ENCODE data around the gene TMEM88. TPM values are rescaled to one million over a fixed set of nuclear protein-coding genes. Genes with fewer than 3 reads are reported as not detected.

The TMEM88 gene
- total and polyA plus RNA-seq, 2 of the 13 experiments (the other 11 are each of a cell fraction or from before 2014, with no cell fraction given): 0.31 to 0.66 TPM

DNA sequence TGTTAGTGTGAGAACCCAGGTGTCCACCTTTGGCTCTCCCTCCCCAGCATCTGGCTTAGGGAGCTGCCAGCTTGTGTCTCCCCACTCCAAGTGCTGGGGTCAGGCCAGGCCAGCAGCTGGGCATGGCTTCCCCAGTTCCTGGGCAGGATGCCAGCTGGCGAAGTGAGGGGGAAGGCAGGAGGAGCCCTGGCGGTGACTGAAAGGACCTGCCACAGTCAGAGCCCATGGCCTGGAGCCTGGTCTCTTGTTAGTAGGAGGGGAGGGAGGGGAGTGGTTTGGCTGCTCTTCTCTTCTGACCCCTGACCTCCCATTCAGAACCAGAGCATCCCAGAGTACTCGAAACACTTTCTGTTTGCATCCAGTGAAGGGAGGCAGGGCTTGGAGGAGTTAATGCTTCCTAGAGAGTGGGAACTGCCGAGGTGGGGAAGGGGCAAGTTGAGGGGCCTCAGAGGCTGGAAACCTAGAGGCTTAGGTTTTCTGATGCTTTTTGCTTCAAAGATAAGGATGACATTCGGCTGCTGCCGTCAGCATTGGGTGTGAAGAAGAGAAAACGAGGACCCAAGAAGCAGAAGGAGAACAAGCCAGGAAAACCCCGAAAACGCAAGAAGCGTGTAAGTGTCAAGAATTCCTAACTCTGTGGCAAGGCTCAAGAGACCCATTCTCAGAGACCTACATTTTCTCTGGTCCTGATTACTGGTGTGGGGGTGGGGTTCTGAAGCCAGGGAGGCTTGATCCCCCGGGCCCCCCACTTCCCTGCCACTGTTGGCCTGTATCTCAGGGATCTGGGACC, 34.5 kb downstream of the TMEM88 start (continued):
- TF ChIP-seq CTCF (CRISPR knock-in tag; IDR thresholded peaks at IDR 0.05) (peak; percentile 44; the same call in 1 of the 2 replicates), ZNF484 (CRISPR knock-in tag; IDR thresholded peaks at IDR 0.05; ENCODE audit: borderline replicate concordance, low read depth) (no peak), ZBTB7B (CRISPR knock-in tag; IDR thresholded peaks at IDR 0.05) (no peak), ZNF136 (CRISPR knock-in tag; IDR thresholded peaks at IDR 0.05; ENCODE audit: low read depth) (no peak), KMT2B (CRISPR knock-in tag; IDR thresholded peaks at IDR 0.05) (no peak), ZNF564 (CRISPR knock-in tag; IDR thresholded peaks at IDR 0.05) (no peak), RXRB (CRISPR knock-in tag; IDR thresholded peaks at IDR 0.05; ENCODE audit: borderline replicate concordance) (peak; percentile 74), PATZ1 (CRISPR knock-in tag; IDR thresholded peaks at IDR 0.05) (peak; percentile 40; the same call in 1 of the 2 replicates), ZNF446 (CRISPR knock-in tag; IDR thresholded peaks at IDR 0.05) (no peak), CREB3 (CRISPR knock-in tag; IDR thresholded peaks at IDR 0.05) (no peak), ZSCAN21 (CRISPR knock-in tag; IDR thresholded peaks at IDR 0.05; ENCODE audit: borderline replicate concordance) (0 out of 2 replicates have a peak, but pooled peaks have one; percentile 38), ZSCAN30 (CRISPR knock-in tag; IDR thresholded peaks at IDR 0.05) (no peak), ZNF629 (CRISPR knock-in tag; conservative IDR thresholded peaks at IDR 0.05) (no peak), CREB1 (IDR thresholded peaks at IDR 0.05) (no peak), CREB1 (CRISPR knock-in tag; IDR thresholded peaks at IDR 0.05) (no peak)
- TF ChIP-seq, protein P1, sequence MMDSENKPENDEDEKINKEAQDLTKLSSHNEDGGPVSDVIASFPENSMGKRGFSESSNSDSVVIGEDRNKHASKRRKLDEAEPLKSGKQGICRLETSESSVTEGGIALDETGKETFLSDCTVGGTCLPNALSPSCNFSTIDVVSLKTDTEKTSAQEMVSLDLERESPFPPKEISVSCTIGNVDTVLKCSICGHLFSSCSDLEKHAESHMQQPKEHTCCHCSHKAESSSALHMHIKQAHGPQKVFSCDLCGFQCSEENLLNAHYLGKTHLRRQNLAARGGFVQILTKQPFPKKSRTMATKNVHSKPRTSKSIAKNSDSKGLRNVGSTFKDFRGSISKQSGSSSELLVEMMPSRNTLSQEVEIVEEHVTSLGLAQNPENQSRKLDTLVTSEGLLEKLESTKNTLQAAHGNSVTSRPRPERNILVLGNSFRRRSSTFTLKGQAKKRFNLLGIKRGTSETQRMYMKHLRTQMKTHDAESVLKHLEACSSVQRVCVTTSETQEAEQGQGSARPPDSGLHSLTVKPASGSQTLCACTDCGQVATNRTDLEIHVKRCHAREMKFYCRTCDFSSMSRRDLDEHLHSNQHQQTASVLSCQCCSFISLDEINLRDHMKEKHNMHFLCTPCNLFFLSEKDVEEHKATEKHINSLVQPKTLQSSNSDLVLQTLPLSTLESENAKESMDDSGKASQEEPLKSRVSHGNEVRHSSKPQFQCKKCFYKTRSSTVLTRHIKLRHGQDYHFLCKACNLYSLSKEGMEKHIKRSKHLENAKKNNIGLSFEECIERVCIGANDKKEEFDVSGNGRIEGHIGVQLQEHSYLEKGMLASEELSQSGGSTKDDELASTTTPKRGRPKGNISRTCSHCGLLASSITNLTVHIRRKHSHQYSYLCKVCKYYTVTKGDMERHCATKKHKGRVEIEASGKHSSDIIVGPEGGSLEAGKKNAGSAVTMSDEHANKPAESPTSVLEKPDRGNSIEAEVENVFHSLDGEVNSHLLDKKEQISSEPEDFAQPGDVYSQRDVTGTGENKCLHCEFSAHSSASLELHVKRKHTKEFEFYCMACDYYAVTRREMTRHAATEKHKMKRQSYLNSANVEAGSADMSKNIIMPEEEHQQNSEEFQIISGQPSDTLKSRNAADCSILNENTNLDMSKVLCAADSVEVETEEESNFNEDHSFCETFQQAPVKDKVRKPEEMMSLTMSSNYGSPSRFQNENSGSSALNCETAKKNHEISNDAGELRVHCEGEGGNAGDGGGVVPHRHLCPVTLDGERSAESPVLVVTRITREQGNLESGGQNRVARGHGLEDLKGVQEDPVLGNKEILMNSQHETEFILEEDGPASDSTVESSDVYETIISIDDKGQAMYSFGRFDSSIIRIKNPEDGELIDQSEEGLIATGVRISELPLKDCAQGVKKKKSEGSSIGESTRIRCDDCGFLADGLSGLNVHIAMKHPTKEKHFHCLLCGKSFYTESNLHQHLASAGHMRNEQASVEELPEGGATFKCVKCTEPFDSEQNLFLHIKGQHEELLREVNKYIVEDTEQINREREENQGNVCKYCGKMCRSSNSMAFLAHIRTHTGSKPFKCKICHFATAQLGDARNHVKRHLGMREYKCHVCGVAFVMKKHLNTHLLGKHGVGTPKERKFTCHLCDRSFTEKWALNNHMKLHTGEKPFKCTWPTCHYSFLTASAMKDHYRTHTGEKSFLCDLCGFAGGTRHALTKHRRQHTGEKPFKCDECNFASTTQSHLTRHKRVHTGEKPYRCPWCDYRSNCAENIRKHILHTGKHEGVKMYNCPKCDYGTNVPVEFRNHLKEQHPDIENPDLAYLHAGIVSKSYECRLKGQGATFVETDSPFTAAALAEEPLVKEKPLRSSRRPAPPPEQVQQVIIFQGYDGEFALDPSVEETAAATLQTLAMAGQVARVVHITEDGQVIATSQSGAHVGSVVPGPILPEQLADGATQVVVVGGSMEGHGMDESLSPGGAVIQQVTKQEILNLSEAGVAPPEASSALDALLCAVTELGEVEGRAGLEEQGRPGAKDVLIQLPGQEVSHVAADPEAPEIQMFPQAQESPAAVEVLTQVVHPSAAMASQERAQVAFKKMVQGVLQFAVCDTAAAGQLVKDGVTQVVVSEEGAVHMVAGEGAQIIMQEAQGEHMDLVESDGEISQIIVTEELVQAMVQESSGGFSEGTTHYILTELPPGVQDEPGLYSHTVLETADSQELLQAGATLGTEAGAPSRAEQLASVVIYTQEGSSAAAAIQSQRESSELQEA (CRISPR knock-in tag; IDR thresholded peaks at IDR 0.05; ENCODE audit: not compliant biosample characterization): no peak

Measured in HepG2 (cell line).